Islet precursor cell (in vitro differentiated cells): ENCODE data around the gene PTPRN.
A peak's percentile ranks its signal among the peaks of the same experiment; 100 is the strongest.
"Not testable (repeated sequence)": the region's sequence is repeated elsewhere in the genome, so short reads cannot be mapped to it uniquely, and the experiment has no call there.

Experiments used
- DNase-seq: peaks from one replicate; pipeline ENCODE4 v3.0.0-alpha.2; 2018

PTPRN gene

DNA sequence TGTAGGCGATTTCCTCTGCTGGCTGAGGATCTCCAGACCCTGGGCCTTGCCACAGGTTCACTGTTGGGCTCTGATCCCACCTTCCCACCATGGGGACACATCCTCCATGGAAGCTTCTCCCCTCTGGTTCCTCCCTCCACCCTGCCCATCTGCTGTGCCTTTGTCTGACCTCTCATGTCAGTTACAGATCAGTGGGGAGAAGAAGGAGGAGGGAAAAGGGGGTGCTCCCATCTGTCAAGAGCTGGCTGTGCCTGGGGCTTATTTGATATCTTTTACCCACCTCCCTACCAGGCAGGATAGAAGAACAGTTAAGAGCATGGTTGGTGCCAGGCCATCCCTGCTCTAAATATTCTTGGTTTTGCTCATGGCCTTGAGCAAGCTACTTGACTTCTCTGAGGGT, 42.3 kb downstream of the PTPRN start:
- no peak for DNase-seq

DNA sequence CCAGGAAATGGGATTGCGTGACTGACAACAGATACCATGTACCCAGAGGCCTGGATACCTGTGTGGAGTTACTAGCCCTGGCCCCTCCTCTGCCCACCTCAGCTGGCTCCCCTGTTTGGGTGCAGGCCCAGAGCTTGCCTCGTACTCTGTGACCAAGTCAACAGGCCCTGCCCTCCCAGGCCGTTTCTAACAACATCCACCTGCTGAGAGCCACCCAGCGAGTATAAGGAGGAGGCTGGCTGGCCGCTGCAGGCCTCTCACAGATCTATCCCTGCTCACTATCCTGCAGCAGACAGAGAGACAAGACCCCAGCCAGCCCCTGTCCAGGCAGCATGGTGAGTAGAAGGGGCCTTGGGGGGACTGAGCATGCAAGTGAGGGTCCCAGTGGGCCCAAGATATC, 43.0 kb downstream of the PTPRN start:
- DNase-seq, result no peak

DNA sequence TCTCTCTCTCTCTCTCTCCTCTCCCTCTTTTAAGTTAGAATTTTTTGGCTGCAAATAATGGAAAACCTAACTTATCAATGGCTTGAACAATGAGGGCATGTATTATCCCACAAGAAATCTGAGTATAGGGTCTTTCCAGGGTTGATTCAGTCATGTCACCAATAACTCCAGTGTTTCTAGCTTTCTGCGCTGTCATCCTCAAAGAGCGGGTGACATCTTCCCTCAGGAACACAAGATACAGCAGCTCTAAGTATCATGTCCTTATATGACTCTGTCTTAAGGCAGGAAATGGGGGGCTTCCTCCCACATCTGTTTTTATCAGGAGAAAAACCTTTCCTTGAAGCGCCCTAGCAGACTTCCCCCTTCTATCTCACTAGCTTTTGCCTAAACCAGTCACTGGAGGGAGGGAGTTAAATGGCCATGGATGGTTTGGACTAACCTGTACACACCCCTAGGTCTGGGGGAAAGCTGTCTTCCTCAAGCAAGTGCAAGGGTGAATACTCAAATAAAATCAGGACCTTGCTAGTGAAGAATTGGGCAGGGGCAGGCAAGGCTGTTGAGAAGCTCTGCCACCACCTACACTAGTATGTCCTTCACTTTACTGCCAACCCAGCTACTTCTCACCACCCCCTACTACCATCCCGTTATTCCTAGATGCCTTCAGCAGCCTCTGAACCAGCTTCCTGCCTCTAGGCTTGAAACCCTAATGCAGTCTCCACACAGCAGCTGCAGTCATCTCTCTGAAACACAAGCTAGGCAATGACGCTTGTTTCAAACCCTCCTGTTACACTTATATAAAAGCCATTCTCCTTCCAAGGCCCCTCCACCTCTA, 48.0 kb downstream of the PTPRN start:
- DNase-seq, result no peak

DNA sequence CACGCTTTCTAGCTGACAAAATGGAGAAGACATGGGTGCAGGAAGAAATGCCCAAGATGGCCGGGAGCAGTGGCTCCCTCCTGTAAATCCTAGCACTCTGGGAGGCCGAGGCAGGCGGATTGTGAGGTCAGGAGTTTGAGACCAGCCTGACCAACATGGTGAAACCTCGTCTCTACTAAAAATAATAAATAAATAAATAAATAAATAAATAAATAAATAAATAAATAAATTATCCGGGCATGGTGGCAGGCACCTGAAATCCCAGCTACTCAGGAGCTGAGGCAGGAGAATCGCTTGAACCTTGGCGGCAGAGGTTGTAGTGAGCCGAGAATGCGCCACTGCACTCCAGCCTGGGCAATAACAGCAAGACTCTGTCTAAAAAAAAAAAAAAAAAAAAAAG, 50.3 kb downstream of the PTPRN start:
- DNase-seq, result not testable (repeated sequence)

DNA sequence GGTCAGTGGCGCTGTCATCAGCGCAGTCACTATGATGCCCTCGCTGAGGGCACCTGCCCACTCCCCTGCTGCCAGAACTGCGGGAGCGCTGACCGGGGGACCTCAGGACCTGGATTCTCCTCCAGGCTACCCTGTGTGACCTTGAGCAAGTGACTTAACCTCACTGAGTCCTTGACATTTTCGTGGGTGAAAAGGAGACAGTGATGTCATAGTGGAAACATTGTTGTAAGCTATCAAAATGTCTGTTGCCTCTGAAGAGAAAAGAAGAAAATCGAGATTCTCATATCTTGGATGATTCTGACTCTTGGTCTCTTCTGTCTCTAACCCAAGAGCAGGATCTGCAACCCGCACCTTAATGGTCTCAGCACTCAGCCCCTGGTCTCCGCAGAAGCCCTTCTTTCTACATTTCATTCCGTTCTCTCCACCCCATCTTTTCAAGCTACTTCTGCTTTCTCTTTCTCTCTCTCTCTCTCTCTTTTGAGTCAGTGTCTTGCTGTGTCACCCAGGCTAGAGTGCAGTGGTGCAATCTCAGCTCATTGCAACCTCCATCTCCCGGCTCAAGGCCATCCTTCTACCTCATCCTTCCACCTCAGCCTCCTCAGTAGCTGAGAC, 54.5 kb downstream of the PTPRN start:
- DNase-seq, result no peak

DNA sequence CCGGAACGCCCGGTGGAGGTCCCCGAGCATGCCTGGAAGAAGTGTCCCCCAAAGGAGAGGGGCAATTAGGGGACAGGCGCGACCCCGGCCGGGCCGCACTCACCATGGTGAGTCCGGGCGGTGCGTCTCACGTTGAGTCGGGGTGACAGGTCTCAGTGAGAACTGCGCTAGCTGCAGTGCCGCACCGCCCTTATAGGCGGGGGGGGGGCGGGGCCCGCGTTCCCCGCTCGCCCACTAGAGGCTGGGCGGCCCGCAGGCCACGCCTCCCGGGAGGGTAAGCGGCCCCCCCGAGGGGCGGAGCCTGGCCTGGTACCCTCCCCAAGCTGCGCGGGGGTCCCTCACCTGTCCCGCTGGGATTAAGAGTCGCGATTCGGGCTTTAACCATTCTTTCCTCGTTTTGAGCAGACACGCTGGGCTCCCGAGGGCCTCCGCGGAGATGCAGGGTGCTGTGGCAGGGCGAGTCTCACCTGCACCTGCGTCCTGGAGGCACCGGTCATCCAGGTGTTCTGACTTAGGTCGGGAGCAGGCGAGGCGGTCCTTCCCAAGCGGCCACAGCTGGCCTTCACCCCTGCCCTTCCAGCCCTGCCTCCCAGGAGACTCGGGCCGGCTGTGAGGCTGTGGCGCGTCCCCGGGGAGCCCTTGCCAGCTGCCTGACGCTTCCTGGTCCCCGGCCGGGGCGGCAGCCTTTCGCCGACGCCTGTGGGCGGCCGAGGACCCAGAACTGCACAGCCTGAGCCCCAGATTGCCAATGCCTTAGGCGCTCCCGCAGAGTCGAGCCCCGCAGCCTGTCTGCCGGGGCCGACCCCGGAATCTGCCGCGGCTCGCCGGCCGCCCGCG, 55.2 kb downstream of the PTPRN start, which contains the start of gene TUBA4A:
Gene TUBA4A (minus strand): TSS at position 166 of the 837 bp plus-strand sequence. CDS start 60 bp downstream, at position 106.
- peak; percentile 79 for DNase-seq

DNA sequence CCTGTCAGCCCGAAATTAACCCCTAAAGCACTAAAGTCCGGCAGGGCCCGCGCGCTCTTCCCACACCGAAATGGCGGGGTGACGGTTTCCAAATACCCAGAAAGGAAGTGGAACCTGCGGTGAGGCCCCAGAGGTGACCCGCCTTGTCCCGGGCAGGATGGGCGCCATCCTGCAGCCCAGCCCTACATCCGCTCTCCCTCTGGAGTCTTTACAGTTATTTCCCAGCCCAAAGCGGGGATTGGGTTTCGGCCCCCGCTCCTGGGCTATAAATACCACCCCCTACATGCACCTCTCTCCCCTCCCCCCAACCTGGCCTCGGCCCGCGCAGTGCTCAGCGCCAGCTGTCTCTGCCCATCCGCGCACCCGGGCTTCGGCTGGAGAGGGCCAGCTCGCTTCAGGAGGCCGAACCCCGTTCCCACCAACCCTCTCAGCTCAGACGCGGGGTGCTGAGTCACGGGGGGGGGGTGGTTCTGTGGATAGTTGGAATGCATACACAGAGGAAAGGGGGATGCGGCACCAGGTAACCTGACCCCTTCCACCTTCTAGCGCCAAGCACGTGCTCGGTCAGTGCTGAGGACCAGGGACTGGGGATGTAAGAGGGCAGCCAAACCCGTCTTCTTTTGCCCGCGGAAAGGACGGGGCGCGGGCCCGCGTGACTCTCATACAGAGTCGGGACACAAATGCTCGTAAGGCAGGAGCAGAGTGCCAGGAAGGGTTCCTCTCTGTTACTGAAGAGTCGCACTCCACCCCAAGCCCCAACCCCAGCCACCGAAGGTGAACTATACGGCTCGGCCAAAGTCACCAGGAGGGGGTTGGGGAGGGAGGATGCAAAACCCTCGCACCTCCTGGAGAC, 56.1 kb downstream of the PTPRN start, which contains the start of gene TUBA4B:
Gene TUBA4B (plus strand): TSS at position 344 of the 853 bp plus-strand sequence. CDS start 165 bp downstream, at position 509.
- peak; percentile 65 for DNase-seq

DNA sequence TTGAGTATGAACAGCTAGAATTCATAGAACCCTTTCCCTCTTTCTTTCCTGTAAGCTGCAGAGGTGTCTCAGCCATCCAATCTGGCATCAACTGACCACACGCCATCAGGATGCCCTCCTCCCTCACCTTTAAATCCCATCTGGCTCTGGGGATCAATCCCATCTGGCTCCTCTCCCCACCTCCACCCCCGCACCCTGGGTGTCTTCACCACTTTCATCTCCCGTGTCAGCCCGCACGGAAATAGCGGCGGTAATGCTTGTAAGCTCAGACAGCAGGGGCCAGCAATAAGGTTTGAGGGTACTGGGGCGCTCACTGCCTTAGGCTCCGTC, 56.7 kb downstream of the PTPRN start:
- no peak for DNase-seq

DNA sequence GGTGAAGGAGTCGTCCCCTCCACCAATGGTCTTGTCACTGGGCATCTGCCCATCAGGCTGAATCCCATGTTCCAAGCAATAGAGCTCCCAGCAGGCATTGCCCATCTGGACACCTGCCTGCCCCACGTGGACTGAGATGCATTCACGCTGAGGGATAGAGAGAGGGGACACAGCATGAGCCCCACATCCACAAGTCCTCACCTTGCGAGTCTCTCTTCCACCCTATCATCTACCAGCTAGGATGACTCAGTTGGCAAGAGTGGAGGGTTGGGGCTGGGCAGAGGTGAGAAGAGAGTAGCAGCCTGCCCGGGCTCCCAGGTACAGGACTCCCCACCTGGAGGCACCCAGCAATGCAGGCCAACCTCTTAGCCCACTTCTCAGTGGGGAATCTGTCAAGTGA, 57.1 kb downstream of the PTPRN start:
- no peak for DNase-seq

DNA sequence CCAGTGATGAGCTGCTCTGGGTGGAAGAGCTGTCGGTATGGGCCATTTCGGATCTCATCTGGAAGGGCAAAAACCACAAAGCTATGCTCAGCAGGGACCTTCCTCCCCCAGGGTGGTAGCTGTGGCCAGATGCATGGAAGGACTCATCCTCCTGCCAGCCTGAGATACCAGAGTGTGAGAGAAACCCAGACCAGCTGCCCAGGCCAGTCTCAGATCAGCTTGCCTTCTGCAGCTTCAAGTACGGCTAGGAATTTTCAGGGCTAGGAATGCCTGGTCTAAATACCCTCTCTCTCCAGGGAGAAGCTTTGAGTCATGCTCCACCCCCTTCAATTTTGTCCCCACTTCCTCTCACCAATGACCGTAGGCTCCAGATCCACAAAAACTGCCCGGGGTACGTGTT, 57.5 kb downstream of the PTPRN start:
- DNase-seq, result no peak

DNA sequence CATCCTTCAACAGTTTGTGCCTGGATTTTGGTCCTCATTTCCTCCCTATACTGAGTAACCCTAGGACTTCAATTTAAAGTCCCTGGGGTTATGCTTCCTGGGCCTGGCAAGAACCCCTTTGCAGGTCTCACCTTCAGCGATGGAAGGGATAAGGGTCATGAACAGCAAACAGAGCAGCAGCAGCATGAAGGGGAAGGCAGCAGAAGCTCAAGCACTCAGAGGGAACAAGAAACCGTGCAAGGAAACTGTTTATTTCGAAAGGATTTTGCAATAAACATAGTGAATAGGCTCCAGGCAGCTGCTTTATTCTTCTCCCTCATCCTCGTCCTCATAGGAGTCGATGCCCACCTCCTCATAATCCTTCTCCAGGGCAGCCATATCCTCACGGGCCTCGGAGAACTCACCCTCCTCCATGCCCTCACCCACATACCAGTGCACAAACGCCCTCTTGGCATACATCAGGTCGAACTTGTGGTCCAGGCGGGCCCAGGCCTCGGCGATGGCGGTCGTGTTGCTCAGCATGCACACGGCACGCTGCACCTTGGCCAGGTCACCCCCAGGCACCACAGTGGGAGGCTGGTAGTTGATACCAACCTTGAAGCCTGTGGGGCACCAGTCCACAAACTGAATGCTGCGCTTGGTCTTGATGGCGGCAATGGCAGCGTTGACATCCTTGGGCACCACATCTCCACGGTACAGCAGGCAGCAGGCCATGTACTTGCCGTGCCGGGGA, 59.0 kb downstream of the PTPRN start:
- no peak for DNase-seq

DNA sequence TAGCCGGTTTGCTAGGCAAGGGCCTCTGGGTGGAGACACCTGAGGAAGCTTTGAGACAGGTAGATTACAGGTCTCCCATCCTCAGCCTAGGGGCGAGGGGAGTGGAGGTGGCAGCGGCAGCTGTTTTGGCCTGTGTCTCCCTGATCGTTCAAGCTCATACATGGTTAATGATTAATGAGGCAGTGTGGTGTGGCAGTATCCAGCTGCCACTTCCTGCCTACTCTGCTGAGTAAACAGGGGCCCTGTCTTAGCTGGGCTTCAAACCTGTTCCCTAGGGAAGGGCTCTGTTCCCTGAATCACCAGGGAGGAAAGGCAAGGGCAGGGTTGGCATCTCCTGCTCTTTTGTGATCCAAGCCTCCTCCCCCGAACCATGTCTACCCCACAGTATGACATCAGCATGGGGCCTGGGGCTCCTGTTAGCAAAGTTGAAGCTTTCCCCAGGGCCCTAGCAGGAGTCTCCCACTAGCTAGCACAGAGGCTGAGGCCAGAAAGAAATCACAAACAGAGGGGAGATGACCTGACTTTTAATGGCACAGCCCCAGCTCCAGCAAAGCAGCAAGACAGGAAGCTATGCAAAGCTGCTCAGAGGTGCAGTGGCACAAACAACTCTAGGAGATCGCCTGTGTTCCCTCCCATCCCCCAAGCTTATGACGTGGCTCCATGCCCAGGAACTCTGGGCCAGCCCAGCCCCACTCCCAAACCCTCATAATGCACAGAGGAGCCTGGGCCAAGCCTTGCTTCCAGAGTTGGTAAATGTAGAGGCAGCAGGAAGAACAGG, 59.8 kb downstream of the PTPRN start:
- peak; percentile 61 for DNase-seq

DNA sequence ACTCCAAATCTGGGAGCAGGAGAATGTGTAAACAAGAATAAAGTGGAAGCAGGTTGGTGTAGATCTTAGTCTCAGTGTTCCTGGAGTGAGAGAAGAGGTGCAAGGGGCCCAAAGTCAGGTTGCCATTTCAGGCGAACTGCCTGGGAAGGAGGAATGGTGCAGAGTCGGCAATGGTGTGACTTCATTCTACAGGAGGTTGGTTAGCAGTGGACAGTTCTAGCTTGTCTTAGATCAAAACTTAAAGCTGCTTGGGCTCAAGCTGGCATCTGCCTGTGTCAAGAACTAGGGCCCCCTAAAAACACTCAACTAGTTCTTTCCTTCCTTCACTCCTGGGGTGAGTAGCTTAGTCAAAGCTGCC, 60.4 kb downstream of the PTPRN start:
- DNase-seq, result no peak

DNA sequence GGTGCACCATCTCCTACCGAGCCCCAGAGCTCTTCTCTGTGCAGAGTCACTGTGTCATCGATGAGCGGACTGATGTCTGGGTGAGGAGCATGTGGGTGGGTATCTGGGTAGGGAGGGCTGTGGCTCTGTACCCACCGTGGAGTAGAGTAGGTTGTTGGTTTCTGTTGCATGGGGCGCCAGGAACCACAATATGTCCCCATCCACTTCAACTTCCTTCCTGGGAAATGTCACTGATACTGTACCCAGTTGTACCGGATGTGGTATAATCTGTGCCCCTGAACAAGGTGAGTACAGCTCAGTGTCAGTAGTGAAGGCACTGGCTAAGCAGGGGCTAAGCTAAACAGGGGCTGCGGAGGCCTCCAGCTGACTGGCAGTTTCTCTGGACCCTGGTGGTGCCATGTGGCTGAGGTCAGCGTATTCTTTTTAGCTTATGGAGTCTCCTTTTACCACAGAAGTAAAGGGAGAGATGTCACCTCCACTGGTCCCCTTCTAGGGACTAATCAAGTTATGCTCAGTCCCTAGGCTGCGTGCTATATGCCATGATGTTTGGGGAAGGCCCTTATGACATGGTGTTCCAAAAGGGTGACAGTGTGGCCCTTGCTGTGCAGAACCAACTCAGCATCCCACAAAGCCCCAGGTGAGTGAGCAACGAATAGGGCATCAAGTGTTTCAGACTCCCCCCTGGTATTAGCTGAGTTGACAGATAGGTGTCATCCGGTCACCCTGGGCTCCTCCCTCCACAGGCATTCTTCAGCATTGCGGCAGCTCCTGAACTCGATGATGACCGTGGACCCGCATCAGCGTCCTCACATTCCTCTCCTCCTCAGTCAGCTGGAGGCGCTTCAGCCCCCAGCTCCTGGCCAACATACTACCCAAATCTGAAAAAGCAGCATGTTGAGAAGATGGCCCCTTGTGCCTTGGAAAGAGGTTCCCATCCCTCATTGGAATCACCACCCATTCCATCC, 61.2 kb downstream of the PTPRN start:
- DNase-seq, result no peak

DNA sequence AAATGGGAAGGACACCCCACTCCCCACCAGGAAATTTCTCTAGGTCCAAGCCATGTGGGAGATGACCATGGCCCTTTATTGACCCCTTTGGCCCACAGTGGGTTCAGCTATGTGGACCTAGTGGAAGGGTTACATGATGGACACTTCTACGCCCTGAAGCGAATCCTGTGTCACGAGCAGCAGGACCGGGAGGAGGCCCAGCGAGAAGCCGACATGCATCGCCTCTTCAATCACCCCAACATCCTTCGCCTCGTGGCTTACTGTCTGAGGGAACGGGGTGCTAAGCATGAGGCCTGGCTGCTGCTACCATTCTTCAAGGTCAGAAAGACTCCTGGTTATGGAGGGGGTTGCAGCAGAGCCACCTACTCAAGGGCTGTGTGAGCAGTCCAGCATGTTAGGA, 62.6 kb downstream of the PTPRN start:
- no peak for DNase-seq

DNA sequence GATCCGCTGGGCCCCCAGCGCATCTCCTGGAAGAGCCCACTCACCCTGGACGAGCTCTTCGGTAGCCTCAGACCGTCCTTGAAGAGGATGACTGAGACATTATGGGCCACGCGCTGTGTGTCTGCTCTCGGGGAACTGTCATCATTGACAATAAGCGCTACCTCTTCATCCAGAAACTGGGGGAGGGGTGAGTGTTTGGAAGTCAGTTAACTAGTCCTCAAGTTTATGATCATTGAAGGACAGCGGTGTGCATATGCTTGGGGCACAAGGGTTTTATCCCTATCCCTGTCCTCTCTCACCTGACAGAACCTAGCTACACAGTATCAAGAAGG, 63.3 kb downstream of the PTPRN start:
- DNase-seq, result no peak

DNA sequence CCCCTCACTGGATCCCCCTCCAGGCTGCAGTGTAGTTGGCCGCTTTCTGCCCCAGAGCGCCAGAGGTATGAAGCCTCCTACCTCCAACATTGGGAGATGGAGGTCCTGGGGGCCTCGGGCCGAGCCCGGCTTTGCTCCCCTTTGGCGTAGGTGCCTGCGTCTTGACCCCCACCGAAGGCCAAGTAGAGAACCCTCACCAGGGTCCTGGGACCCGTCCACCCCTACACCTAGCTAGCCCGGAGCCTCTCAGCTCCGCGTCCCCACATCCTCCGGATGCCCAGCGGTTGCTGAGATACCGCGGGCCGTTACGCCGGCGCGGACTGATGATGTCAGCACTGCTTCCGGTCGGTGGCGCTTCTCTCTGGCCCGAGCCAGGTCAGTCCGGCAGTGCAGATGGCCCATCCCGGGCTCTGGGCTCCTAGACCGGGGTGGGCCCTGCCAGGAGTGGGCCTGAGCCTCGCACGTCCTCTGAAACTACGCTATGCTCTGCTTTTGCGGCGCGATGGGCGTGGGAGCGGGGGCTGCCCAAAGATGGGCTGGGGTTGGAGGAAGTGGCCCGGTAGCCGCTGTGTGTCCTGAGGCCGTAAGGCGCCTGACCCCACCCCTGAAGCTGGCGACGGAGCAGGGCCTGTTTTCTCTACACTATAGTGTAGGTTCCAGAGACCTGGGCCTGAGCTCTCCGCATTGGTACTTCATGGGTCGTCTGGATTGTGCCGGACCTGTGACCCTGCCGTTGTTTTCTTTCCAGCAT, 63.9 kb downstream of the PTPRN start, which contains the start of the genes GLB1L and STK16:
Gene GLB1L (minus strand): TSS at position 297 of the 751 bp plus-strand sequence. CDS start 1,871 bp downstream, outside the sequence.
Gene STK16 (plus strand): TSS at position 332 of the 751 bp plus-strand sequence. CDS start 521 bp downstream, outside the sequence.
- peak; percentile 97 for DNase-seq

DNA sequence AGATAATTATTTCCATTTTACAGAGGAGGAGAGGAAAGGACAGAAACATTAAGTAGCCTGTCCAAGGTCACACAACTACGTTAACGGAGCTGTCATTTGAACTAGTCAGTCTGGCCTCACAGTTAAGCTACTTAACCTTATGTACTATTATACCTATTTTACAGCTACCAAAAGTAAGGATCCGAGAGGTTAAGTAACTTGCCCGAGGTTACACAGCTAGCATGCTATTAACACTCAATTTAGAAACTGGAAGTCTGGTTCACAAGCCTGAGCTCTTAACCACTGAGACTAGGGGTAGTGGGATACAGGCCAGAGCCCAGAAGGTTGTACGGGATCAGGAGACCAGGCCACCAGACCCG, 64.4 kb downstream of the PTPRN start:
- no peak for DNase-seq

DNA sequence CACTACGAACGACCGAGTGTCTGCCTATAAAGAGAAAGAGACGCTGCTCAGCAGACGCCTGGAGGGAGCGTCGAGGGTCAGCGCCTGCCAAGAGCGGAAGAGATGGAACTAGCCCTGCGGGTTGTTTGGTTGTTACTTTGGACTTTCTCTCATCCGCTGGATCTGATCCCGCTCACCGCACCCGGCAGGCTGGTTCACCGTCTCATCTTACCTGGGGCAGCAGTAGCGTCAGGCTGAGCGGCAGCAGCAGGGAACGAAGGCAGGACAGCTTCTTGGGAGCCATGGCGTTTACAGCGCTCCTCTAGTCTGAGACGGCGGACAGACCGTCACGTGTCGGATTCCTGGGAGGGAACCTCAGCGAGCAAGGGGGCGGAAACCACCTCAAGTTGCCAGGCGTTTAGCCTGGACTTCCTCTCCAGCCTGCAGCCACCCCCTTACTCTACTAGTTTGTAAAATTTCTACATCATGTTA, 65.9 kb downstream of the PTPRN start:
- DNase-seq, result no peak
